KMS-11 (cell line): ENCODE measurements around the gene OTOS.

Source experiments
- H2AFZ ChIP-seq: fragments of 200-600 bp; sonication (generic); 2 replicates; pipeline ENCODE4 v1.6.1; 2016; ENCODE audit warnings: antibody characterized with exemption, mixed run types, low read depth
- H3K27ac ChIP-seq: fragments of 200-600 bp; sonication (generic); 2 replicates; pipeline ENCODE4 v1.6.1; 2016; ENCODE audit warnings: mild to moderate bottlenecking, mixed run types
- H3K27me3 ChIP-seq: fragments of 200-600 bp; sonication (generic); 2 replicates; pipeline ENCODE4 v1.6.1; 2017; ENCODE audit warnings: mild to moderate bottlenecking, low read depth, mixed run types, moderate library complexity; ENCODE audit not compliant: insufficient read depth
- H3K36me3 ChIP-seq: fragments of 200-600 bp; sonication (generic); 2 replicates; pipeline ENCODE4 v1.6.1; 2017; ENCODE audit warnings: mild to moderate bottlenecking, mixed run types; ENCODE audit not compliant: insufficient read depth
- H3K4me1 ChIP-seq: fragments of 200-600 bp; sonication (generic); 2 replicates; pipeline ENCODE4 v1.6.1; 2016; ENCODE audit warnings: mild to moderate bottlenecking, low read depth, mixed run types; ENCODE audit not compliant: poor library complexity, severe bottlenecking
- H3K4me2 ChIP-seq: fragments of 200-600 bp; sonication (generic); 2 replicates; pipeline ENCODE4 v1.7.0; 2016; ENCODE audit warnings: mild to moderate bottlenecking, mixed run types
- H3K4me3 ChIP-seq: fragments of 200-600 bp; sonication (generic); IDR thresholded peaks from 2 replicates; pipeline ENCODE4 v1.6.1; 2017; ENCODE audit warnings: low read depth, low read length, mixed read lengths; ENCODE audit not compliant: insufficient read depth
- H3K79me2 ChIP-seq: fragments of 200-600 bp; sonication (generic); 2 replicates; pipeline ENCODE4 v1.6.1; 2016; ENCODE audit warnings: low read depth, mixed run types; ENCODE audit not compliant: insufficient read depth
- H3K9ac ChIP-seq: fragments of 200-600 bp; sonication (generic); 2 replicates; pipeline ENCODE4 v1.6.1; 2016; ENCODE audit warnings: mild to moderate bottlenecking, mixed run types
- H4K20me1 ChIP-seq: fragments of 200-600 bp; sonication (generic); 2 replicates; pipeline ENCODE4 v1.6.1; 2016; ENCODE audit warnings: mild to moderate bottlenecking, mixed run types; ENCODE audit not compliant: insufficient read depth
- CTCF ChIP-seq: fragments of 200-600 bp; sonication (generic); conservative IDR thresholded peaks from 2 replicates; pipeline ENCODE4 v1.6.1; 2017; ENCODE audit warnings: low read depth, mild to moderate bottlenecking, antibody characterized with exemption, low read length, moderate library complexity, mixed read lengths

The OTOS gene

DNA sequence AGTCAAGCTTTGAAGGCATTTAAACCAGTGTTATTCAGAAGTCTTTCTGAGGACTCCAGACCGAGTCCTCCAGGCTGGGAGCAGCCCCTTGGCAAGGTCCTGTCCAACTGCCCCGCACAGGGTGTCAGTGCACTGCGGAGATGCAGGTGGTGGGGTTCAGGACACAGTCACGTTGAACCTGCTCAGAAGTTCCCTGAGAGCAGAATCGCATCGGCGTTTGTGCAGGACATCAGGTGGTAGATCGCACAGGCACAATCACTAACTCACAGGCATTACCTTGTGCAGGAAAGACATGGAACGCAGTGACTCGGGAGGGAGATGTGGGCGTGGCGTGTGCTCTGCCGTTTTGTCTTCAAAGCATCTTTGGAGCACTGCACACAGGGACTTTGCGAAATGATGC is 14.7 kb downstream of the OTOS start:
- H3K9ac ChIP-seq, result no peak overlapping the region
- H3K4me1 ChIP-seq, result no peaks in the 10 kb centered on the region
- H3K27me3 ChIP-seq, result no peaks in the 10 kb centered on the region
- no peak overlapping the region for H3K27ac ChIP-seq
- no peak overlapping the region for H3K4me3 ChIP-seq
- H3K4me2 ChIP-seq, result no peak overlapping the region
- no peaks in the 10 kb centered on the region for H3K36me3 ChIP-seq
- TF ChIP-seq CTCF, result no peak
- no peak overlapping the region for H2AFZ ChIP-seq
- no peaks in the 10 kb centered on the region for H4K20me1 ChIP-seq
- H3K79me2 ChIP-seq, result no peaks in the 10 kb centered on the region

- H3K36me3 ChIP-seq, result no peaks in the 10 kb centered on the region
Measured at GRCh38 chr2:240124651-240125030, 15.8 kb downstream of the OTOS start.

GRCh38 chr2:240123821-240124650 is 16.4 kb downstream of the OTOS start:
- no peak for TF ChIP-seq CTCF
- Histone ChIP-seq H3K27ac (no peak overlapping the region), H4K20me1 (no peaks in the 10 kb centered on the region), H3K27me3 (no peaks in the 10 kb centered on the region), H3K4me1 (no peaks in the 10 kb centered on the region), H3K4me3 (no peak overlapping the region), H2AFZ (no peak overlapping the region), H3K4me2 (no peak overlapping the region), H3K9ac (no peak overlapping the region), H3K79me2 (no peaks in the 10 kb centered on the region), H3K36me3 (no peaks in the 10 kb centered on the region)

More at GRCh38 chr2:240124651-240125030, 15.8 kb downstream of the OTOS start:
- Histone ChIP-seq H4K20me1 (no peaks in the 10 kb centered on the region), H3K4me3 (no peak overlapping the region), H3K4me2 (no peak overlapping the region), H3K27me3 (no peaks in the 10 kb centered on the region), H3K4me1 (no peaks in the 10 kb centered on the region), H3K27ac (no peak overlapping the region), H3K79me2 (no peaks in the 10 kb centered on the region), H3K9ac (no peak overlapping the region), H2AFZ (no peak overlapping the region)
- no peak for TF ChIP-seq CTCF

GRCh38 chr2:240121675-240122074 is 18.8 kb downstream of the OTOS start:
- Histone ChIP-seq H3K4me3 (no peak overlapping the region), H2AFZ (no peak overlapping the region), H3K27ac (no peak overlapping the region), H3K36me3 (no peaks in the 10 kb centered on the region), H3K4me2 (no peak overlapping the region), H3K79me2 (no peaks in the 10 kb centered on the region), H3K4me1 (no peaks in the 10 kb centered on the region), H3K27me3 (no peaks in the 10 kb centered on the region), H4K20me1 (no peaks in the 10 kb centered on the region), H3K9ac (no peak overlapping the region)
- no peak for TF ChIP-seq CTCF
